Endothelial cell (in vitro differentiated cells): ENCODE measurements around the gene MOB2. TPM values are rescaled to one million over a fixed set of nuclear protein-coding genes. Genes with fewer than 3 reads are reported as not detected.

Experiments used
- DNase-seq: peaks from one replicate; pipeline ENCODE4 v3.0.0; 2021; ENCODE audit warnings: low spot score
- H3K27ac Mint-ChIP-seq: one replicate; pipeline ENCODE4 v1.8.0; 2021; ENCODE audit warnings: mixed read lengths, inconsistent platforms; ENCODE audit not compliant: unreplicated experiment
- H3K27me3 Mint-ChIP-seq: one replicate; pipeline ENCODE4 v1.8.0; 2021; ENCODE audit warnings: mild to moderate bottlenecking, moderate library complexity, mixed read lengths, inconsistent platforms; ENCODE audit not compliant: unreplicated experiment
- H3K36me3 Mint-ChIP-seq: one replicate; pipeline ENCODE4 v1.8.0; 2021; ENCODE audit warnings: mild to moderate bottlenecking, low read depth, mixed read lengths, inconsistent platforms; ENCODE audit not compliant: unreplicated experiment
- H3K4me1 Mint-ChIP-seq: one replicate; pipeline ENCODE4 v1.8.0; 2021; ENCODE audit warnings: mild to moderate bottlenecking, mixed read lengths, inconsistent platforms; ENCODE audit not compliant: unreplicated experiment
- H3K4me3 Mint-ChIP-seq: one replicate; pipeline ENCODE4 v1.8.0; 2021; ENCODE audit warnings: mild to moderate bottlenecking, mixed read lengths, inconsistent platforms; ENCODE audit not compliant: unreplicated experiment
- H3K9me3 Mint-ChIP-seq: one replicate; pipeline ENCODE4 v1.8.0; 2021; ENCODE audit warnings: mixed read lengths, inconsistent platforms; ENCODE audit not compliant: unreplicated experiment
- total RNA-seq: library from RNA; stranded (reverse); fragmentation: NEBNext Ultra II Directional; extraction: Animal tissue kit (Norgen Biotek cat#: 25700); gene quantifications from one replicate; pipeline ENCODE4 v1.2.1, GENCODE V29; 2021; ENCODE audit not compliant: unreplicated experiment
- TF ChIP-seq, protein P1 (sequence below): fragments of 200-600 bp; sonication (generic); IDR thresholded peaks from one replicate; pipeline ENCODE4 v1.5.0; 2021; ENCODE audit warnings: antibody characterized with exemption; ENCODE audit not compliant: unreplicated experiment

Gene MOB2
- total RNA-seq, 1 donor from 2014 or later, result 37.5 TPM

DNA sequence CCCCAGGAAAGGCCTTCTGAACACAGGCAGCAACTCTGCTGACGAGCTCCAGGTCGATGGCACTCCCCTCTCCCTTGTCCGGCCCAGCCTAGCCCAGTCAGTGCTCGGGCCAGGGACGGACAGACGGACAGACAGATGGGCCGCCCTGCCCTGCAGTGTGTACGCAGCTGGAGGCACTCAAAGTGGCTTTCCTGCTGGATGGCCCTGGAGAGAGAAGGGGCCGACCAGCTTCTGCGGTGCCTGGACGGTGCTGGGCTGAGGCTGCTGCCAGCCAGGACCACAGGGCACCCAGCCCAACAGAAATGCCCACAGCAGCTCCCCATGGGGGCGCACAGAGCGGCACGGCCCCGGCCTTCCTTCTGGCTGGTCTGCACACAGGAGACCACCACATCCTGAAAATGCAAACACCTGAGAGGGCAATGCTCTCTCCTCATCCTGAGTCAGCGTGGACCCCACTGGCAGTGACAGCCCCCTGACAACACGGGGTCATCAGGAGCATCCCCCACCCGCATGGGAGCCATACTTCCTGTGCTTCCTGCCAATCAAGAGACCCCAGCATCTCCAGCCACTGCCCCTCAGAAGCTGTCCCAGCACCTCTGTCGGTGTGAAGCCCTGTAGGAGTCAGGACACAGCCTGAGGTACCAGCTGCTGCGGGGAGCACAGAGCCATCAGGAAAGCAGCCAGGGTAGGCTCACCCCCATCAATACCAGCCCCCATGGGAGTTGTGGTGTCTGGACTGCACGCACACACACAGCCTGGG, 692 bp upstream of the MOB2 start:
- peaks cover 9% of the 10 kb centered on the region for H3K4me1 Mint-ChIP-seq
- no peak overlapping the region for H3K27ac Mint-ChIP-seq
- TF ChIP-seq, protein P1, sequence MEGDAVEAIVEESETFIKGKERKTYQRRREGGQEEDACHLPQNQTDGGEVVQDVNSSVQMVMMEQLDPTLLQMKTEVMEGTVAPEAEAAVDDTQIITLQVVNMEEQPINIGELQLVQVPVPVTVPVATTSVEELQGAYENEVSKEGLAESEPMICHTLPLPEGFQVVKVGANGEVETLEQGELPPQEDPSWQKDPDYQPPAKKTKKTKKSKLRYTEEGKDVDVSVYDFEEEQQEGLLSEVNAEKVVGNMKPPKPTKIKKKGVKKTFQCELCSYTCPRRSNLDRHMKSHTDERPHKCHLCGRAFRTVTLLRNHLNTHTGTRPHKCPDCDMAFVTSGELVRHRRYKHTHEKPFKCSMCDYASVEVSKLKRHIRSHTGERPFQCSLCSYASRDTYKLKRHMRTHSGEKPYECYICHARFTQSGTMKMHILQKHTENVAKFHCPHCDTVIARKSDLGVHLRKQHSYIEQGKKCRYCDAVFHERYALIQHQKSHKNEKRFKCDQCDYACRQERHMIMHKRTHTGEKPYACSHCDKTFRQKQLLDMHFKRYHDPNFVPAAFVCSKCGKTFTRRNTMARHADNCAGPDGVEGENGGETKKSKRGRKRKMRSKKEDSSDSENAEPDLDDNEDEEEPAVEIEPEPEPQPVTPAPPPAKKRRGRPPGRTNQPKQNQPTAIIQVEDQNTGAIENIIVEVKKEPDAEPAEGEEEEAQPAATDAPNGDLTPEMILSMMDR, result no peak
- no peak for DNase-seq
- peaks cover 8% of the 10 kb centered on the region for H3K27me3 Mint-ChIP-seq
- H3K4me3 Mint-ChIP-seq, result no peak overlapping the region
- peaks cover 3% of the 10 kb centered on the region for H3K36me3 Mint-ChIP-seq
- H3K9me3 Mint-ChIP-seq, result no peaks in the 10 kb centered on the region

DNA sequence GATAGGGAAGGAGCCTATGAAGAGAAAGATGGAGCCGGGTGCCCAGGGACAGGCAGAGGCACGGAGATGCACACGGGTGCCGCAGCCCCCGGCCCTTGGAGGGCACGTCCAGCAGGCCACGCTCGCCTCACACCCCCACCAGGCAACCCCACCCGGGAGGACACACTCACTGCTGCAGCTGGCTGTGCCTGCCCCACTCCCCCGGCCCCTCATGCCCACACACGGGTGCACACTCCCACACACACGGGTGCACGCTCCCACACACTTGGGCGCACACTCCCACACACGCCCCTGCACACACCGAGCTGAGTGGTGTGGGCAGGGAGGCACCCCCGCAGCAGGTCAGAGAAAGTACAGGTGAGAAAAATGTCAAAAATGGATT, 1.1 kb downstream of the MOB2 start:
- peaks cover 3% of the 10 kb centered on the region for H3K36me3 Mint-ChIP-seq
- no peak overlapping the region for H3K27ac Mint-ChIP-seq
- H3K4me1 Mint-ChIP-seq, result peaks cover 9% of the 10 kb centered on the region
- no peak for DNase-seq
- H3K4me3 Mint-ChIP-seq, result peak overlapping the region; percentile 3
- TF ChIP-seq, protein P1, result no peak
- H3K9me3 Mint-ChIP-seq, result no peaks in the 10 kb centered on the region
- H3K27me3 Mint-ChIP-seq, result peaks cover 8% of the 10 kb centered on the region

- peaks cover 8% of the 10 kb centered on the region for H3K27me3 Mint-ChIP-seq
- no peak for DNase-seq
- H3K4me3 Mint-ChIP-seq, result peak overlapping the region; percentile 3
- no peaks in the 10 kb centered on the region for H3K9me3 Mint-ChIP-seq
- H3K27ac Mint-ChIP-seq, result no peak overlapping the region
- H3K4me1 Mint-ChIP-seq, result peaks cover 9% of the 10 kb centered on the region
- H3K36me3 Mint-ChIP-seq, result peaks cover 3% of the 10 kb centered on the region
- TF ChIP-seq, protein P1, result no peak
Observed at GRCh38 chr11:1484695-1485503, 1.7 kb downstream of the MOB2 start.

DNA sequence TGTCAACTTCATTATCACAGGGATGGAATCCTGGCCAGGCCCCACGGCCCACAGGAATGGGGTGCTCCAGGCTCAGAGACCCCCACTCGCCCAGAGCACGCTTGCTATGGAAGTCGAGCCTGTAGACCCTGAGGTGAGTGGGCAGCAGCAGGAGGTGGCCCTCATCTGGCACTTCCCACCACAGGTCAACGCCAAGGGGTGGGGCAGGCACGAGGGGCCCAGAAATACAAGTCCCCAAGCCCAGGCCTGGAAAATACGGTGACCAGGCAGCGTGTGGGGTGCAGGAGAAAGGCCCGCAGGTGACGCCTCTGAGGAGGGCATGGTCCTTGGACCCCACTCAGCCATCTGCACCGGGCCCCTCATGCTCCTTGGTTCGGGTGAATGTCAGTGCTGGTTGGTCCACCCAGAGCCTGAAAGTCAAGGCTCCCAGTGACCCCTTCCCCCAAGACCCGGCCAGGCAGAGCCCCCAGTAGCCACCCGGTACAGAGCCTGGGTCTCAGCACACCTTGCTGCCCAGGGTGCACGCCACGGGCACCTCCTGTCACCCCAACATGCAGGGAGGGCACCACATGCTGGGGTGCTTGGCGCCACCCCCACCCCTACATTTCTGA, 2.4 kb downstream of the MOB2 start:
- Mint-ChIP-seq H3K9me3 (no peaks in the 10 kb centered on the region), H3K4me3 (no peak overlapping the region), H3K4me1 (peaks cover 7% of the 10 kb centered on the region), H3K27ac (no peak overlapping the region), H3K27me3 (peaks cover 5% of the 10 kb centered on the region), H3K36me3 (no peaks in the 10 kb centered on the region)
- TF ChIP-seq, protein P1, result no peak
- no peak for DNase-seq
